GM10266 (cell line): ENCODE measurements around the gene MAB21L1.

ENCODE experiments used
- DNase-seq: peaks from one replicate; pipeline ENCODE4 v3.0.0; 2012; ENCODE audit errors: extremely low spot score
- TF ChIP-seq, protein P1 (sequence below): IDR thresholded peaks from 2 replicates; pipeline ENCODE4 v1.5.1; 2012; ENCODE audit warnings: mild to moderate bottlenecking, low read depth; ENCODE audit not compliant: control insufficient read depth, insufficient read depth; ENCODE audit errors: missing control alignments

MAB21L1 gene

DNA sequence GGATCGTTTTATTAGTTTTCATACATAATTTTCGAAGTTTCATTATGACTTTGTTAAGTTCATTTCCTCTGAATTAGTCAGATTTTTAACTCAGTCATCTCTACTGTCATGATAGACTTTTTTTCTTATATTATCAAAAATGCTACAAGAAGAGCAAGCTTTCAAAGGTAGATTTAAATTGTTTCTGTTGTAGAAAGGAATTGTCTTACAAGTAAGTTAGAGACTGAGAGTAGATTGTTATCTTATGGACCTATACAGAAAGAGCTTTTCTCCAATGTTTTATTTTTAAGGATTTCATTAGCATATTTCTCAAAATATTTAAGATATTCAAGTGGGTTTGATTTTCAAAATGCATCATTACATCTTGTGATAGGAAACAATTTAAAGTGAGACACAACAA is 2.7 kb downstream of the MAB21L1 start:
- TF ChIP-seq, protein P1, sequence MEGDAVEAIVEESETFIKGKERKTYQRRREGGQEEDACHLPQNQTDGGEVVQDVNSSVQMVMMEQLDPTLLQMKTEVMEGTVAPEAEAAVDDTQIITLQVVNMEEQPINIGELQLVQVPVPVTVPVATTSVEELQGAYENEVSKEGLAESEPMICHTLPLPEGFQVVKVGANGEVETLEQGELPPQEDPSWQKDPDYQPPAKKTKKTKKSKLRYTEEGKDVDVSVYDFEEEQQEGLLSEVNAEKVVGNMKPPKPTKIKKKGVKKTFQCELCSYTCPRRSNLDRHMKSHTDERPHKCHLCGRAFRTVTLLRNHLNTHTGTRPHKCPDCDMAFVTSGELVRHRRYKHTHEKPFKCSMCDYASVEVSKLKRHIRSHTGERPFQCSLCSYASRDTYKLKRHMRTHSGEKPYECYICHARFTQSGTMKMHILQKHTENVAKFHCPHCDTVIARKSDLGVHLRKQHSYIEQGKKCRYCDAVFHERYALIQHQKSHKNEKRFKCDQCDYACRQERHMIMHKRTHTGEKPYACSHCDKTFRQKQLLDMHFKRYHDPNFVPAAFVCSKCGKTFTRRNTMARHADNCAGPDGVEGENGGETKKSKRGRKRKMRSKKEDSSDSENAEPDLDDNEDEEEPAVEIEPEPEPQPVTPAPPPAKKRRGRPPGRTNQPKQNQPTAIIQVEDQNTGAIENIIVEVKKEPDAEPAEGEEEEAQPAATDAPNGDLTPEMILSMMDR = no peak
- DNase-seq = no peak

DNA sequence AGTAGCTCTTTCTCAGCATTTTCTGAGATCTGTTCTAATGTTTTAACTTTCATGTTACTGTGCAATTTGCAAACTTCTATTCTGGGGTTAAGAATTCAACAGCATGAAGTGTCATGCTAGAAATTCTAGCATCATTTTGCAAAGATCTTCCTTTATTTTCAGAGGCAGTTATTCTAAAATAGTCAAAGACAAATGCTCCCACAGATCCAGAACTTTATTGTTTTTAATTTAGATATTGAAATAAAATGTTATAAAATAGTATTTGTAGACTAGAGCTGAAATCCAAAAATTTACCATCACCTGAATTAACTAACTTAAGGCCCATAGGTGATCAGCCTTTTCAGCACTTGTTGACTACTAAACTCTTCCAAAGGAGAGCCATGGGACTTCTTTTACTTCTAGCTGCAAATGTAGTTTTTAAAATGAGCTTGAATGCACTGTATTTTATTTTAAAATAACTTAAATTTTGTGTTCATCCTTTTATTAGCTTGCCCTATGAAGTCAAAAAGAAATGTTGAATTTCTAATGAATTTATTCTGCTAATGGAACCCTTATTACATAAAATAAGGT is 3.2 kb downstream of the MAB21L1 start:
- TF ChIP-seq, protein P1 = no peak
- no peak for DNase-seq

DNA sequence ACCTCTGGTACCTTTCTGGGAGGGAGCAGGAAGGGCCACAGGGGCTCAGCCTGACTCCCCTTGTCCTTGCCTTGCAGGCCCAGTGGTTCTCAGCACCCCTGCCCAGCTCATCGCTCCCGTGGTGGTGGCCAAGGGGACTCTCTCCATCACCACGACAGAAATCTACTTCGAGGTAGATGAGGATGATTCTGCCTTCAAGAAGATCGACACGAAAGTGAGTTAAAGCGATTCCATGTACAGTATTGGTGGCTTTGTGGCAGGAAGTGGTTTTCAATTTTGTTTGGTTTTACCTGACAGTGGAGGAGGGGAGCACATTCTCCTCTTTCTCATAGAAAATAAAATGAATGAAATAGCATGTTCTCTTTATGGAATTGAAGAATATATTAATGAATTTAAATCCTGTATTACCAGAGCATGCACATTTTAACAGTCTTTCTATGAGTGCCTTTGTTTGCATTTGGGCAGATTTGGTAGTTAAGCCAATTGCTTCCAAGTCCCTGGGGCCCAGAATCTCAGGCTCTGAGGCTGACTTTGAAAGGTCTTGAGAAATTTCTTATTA is 4.1 kb downstream of the MAB21L1 start:
- no peak for DNase-seq
- TF ChIP-seq, protein P1 = no peak

DNA sequence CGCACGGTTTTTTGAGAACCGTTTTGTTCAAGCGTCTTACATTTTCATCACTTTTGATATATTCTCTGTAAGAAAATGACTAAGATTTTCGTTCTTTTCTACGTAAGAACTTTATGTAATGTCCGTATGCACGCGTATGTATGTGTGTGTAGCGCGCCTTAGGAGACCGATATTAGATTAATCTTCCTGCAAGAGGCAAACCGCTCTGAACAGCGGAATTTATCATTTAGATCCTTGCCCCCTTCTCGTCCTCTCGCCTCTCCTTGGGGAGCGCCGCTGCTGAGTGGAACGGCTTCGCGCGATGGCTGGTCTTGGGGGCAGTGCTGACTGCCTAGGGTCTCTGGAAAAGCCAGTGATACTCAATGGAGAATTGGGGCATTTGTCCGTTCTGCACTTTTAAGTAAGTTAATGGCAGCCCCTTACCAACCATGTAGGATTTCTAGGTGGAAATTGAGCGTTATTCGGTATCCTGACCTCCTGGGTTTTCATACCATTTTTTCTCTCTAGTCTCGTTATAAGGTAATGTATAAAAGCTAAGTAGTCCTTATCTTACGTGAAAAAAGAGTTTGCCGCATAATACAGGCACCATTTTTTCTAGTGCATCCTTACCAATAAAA is 4.7 kb downstream of the MAB21L1 start:
- DNase-seq = no peak
- TF ChIP-seq, protein P1 = no peak

DNA sequence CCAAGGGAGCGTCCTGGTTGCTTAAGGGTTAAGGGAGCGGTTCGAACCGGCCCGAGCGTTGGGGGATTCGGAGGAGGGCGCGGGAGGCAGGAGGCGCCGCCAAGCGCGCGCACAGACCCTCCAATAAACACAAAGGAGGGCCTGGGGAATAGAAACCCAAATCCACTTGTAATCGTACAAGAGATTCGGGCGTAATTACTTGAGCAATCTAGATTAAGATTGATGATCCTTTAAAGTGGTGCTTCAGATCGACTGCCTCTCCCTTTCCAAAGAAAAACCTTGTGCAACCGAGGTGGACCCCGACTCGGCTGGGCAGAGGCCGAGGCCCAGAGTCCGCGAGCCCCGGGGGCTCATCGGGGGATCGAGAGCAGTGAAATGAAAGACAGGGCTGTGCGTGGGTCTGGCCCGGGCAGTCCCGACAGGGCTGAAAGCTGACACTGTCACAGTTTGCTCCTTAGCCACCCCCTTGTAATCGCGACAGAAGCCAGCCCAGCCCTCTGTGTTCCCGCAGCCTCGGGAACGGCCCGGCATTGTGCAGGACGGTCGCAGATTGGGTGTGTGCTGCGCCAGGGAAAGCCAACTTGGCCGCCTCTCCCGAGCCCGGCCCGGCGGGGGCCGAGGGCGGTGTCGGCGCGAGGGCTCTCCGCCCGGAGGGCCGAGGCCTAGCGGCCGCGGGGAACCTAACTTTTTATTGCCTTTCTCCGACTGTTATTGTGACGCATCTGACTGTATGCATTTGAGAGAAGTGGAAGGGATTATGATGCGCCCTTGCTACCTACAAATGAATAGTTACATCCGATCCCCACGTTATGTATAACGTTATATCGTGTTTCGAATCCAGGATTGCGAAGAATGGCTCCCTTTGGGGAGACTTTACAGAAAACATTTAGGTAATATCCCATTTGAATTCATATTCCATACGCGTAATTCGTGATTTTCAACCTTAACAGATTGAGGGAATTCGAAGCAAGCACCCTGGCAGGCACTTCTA is 5.5 kb downstream of the MAB21L1 start:
- TF ChIP-seq, protein P1 = no peak
- DNase-seq = no peak

DNA sequence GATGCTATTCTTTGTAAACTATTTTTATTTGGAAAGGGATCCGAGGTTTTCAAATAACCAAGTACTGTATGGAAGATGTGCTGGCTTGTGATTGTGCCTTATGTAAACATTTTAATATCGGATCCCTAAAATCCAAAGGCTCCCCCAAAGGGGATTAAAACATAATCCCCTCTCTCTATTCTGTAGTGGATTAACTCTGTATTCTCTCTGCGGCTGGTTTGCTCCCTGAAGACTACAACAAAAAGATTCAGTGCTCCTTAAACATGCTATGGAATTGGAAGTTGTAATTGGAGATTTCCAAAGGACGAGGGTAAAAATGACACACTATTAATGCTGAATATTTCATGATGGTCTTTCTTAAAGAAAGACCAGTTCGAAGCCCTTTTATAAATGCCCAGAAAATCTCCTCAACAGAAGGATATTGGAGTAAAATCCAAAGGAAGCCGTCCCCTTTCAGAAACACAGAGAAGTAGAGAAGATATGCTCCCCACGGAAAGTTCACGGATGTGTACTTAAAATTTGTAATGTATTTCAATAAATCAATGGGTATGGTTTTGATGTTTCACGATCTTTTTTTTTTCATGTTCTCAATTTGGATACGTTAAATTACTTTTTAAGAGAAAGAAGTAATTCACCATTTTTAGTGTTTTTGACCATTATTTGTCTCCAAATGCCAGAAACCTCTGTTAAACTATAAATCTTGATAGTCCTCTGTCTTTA is 6.5 kb downstream of the MAB21L1 start:
- TF ChIP-seq, protein P1 = no peak
- no peak for DNase-seq
